ENCODE results near the gene LMX1B. TPM values are rescaled to one million over a fixed set of nuclear protein-coding genes. Genes with fewer than 3 reads are reported as not detected.

The LMX1B gene
- total RNA-seq, 1 experiment from 2014 or later = 11.3 TPM

DNA sequence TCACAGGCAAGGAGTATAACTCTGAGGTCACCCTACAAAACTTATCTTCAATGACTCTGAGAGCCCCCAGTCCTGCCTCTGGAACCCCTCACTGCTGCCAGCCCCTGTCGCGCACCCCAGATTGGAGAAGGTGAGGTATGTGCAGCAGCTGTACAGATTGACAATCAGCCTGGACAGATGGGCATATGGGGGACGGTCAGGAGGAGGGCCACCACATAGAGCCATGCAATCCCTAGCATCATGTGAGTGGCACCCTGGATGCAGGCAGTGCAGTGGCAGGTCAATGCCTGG lies 90.1 kb downstream of the LMX1B start:
- no peak for ATAC-seq
- intact Hi-C loops (cut with micrococcal nuclease) = no loop called here
- RAD21 ChIA-PET (ENCODE audit: low non-redundant PET in 1 of 2, low total read pairs in 2 of 2, uncharacterized antibody in 2 of 2, unreplicated experiment in 2 of 2) = interaction anchor here in 1 of 2 experiments (1.1 kb wide), 1 partner anchor 78 kb away, joined by 3 read pairs; no protein-coding TSS in a partner anchor
- no peak for DNase-seq (ENCODE audit: low read depth, low spot score)
- H3K9ac ChIP-seq (ENCODE audit: low read length) = no peak overlapping the region
- H3K4me2 ChIP-seq (ENCODE audit: low read length) = peak overlapping the region; percentile 70
- H3K9me3 ChIP-seq (ENCODE audit: control insufficient read depth in 1 of 2, insufficient read depth in 1 of 2, low read depth in 1 of 2, low read length in 2 of 2) = no peaks in the 10 kb centered on the region
- H2AFZ ChIP-seq (ENCODE audit: low read depth, low read length, poor library complexity, severe bottlenecking) = no peak overlapping the region
- H3K9me2 ChIP-seq (ENCODE audit: insufficient read depth) = no peaks in the 10 kb centered on the region
- POLR2A ChIA-PET = no interaction called here
- no peaks in the 10 kb centered on the region for H4K20me1 ChIP-seq (ENCODE audit: insufficient read depth)
- CTCF ChIA-PET = interaction anchor here (1.3 to 8.2 kb wide), 7 partner anchors 10 to 165 kb away, joined by 3 to 340 read pairs (median 6); no protein-coding TSS in a partner anchor
- peaks cover 15 to 35% of the 10 kb centered on the region in 2 experiments for H3K4me1 ChIP-seq (ENCODE audit: control insufficient read depth in 1 of 2, insufficient read depth in 2 of 2, low read length in 2 of 2)
- no peak for TF ChIP-seq MAX (IDR thresholded peaks at IDR 0.05)
- no peak for TF ChIP-seq SRF (IDR thresholded peaks at IDR 0.05; ENCODE audit: low read depth)
- no peak for TF ChIP-seq CEBPB (IDR thresholded peaks at IDR 0.05; ENCODE audit: low read depth)
- no peak for TF ChIP-seq TCF7L2 (IDR thresholded peaks at IDR 0.05; ENCODE audit: borderline replicate concordance, extremely low read depth, insufficient read depth, insufficient read length)
- TF ChIP-seq ZNF274 (IDR thresholded peaks at IDR 0.05; ENCODE audit: low read depth, low read length) = no peak
- no peak for TF ChIP-seq CTCF (IDR thresholded peaks at IDR 0.05 in 2 of 3, conservative IDR thresholded peaks at IDR 0.05 in 1 of 3; ENCODE audit: borderline replicate concordance in 1 of 3, insufficient read depth in 1 of 3, low read depth in 2 of 3, low read length in 2 of 3)
- TF ChIP-seq CBX3 (IDR thresholded peaks at IDR 0.05; ENCODE audit: low read depth) = no peak
- no peak for TF ChIP-seq EGR1 (IDR thresholded peaks at IDR 0.05; ENCODE audit: low read depth)
- TF ChIP-seq, protein P1, sequence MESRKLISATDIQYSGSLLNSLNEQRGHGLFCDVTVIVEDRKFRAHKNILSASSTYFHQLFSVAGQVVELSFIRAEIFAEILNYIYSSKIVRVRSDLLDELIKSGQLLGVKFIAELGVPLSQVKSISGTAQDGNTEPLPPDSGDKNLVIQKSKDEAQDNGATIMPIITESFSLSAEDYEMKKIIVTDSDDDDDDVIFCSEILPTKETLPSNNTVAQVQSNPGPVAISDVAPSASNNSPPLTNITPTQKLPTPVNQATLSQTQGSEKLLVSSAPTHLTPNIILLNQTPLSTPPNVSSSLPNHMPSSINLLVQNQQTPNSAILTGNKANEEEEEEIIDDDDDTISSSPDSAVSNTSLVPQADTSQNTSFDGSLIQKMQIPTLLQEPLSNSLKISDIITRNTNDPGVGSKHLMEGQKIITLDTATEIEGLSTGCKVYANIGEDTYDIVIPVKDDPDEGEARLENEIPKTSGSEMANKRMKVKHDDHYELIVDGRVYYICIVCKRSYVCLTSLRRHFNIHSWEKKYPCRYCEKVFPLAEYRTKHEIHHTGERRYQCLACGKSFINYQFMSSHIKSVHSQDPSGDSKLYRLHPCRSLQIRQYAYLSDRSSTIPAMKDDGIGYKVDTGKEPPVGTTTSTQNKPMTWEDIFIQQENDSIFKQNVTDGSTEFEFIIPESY (IDR thresholded peaks at IDR 0.05; ENCODE audit: extremely low read depth, insufficient replicate concordance, low read length) = no peak
- TF ChIP-seq RAD21 (IDR thresholded peaks at IDR 0.05; ENCODE audit: low read depth) = no peak
- TF ChIP-seq POLR2A (IDR thresholded peaks at IDR 0.05; ENCODE audit: borderline replicate concordance, extremely low read depth, insufficient read depth, insufficient read length) = no peak
- TF ChIP-seq ATF3 (IDR thresholded peaks at IDR 0.05) = no peak
- TF ChIP-seq, protein P2, sequence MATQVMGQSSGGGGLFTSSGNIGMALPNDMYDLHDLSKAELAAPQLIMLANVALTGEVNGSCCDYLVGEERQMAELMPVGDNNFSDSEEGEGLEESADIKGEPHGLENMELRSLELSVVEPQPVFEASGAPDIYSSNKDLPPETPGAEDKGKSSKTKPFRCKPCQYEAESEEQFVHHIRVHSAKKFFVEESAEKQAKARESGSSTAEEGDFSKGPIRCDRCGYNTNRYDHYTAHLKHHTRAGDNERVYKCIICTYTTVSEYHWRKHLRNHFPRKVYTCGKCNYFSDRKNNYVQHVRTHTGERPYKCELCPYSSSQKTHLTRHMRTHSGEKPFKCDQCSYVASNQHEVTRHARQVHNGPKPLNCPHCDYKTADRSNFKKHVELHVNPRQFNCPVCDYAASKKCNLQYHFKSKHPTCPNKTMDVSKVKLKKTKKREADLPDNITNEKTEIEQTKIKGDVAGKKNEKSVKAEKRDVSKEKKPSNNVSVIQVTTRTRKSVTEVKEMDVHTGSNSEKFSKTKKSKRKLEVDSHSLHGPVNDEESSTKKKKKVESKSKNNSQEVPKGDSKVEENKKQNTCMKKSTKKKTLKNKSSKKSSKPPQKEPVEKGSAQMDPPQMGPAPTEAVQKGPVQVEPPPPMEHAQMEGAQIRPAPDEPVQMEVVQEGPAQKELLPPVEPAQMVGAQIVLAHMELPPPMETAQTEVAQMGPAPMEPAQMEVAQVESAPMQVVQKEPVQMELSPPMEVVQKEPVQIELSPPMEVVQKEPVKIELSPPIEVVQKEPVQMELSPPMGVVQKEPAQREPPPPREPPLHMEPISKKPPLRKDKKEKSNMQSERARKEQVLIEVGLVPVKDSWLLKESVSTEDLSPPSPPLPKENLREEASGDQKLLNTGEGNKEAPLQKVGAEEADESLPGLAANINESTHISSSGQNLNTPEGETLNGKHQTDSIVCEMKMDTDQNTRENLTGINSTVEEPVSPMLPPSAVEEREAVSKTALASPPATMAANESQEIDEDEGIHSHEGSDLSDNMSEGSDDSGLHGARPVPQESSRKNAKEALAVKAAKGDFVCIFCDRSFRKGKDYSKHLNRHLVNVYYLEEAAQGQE (IDR thresholded peaks at IDR 0.05; ENCODE audit: low read depth) = no peak
- no peak for TF ChIP-seq SIN3A (IDR thresholded peaks at IDR 0.05; ENCODE audit: low read depth)
- no peaks in the 10 kb centered on the region for H3K27me3 ChIP-seq (ENCODE audit: insufficient read depth, low read length)
- no peaks in the 10 kb centered on the region for H3K79me2 ChIP-seq (ENCODE audit: insufficient read depth, low read length)
- H3K27ac ChIP-seq (ENCODE audit: low read depth, low read length) = no peak overlapping the region
- BruUV-seq (replicated peaks) = no TSS peak
- H3K4me3 ChIP-seq (replicated peaks in 1 of 2; ENCODE audit: low read depth in 1 of 2, low read length in 2 of 2) = no peak overlapping the region
- no peaks in the 10 kb centered on the region for H3K36me3 ChIP-seq (ENCODE audit: control insufficient read depth in 1 of 2, insufficient read depth in 2 of 2, low read length in 2 of 2)

Data from HCT116 (cell line).